ENCODE results near the gene CFB.
"Not testable (repeated sequence)": the region's sequence is repeated elsewhere in the genome, so short reads cannot be mapped to it uniquely, and the experiment has no call there.

GRCh38 chr6:31981744-31982143 lies 35.8 kb downstream of the CFB start, which contains the start of gene C4A:
- TF ChIP-seq, protein P1, sequence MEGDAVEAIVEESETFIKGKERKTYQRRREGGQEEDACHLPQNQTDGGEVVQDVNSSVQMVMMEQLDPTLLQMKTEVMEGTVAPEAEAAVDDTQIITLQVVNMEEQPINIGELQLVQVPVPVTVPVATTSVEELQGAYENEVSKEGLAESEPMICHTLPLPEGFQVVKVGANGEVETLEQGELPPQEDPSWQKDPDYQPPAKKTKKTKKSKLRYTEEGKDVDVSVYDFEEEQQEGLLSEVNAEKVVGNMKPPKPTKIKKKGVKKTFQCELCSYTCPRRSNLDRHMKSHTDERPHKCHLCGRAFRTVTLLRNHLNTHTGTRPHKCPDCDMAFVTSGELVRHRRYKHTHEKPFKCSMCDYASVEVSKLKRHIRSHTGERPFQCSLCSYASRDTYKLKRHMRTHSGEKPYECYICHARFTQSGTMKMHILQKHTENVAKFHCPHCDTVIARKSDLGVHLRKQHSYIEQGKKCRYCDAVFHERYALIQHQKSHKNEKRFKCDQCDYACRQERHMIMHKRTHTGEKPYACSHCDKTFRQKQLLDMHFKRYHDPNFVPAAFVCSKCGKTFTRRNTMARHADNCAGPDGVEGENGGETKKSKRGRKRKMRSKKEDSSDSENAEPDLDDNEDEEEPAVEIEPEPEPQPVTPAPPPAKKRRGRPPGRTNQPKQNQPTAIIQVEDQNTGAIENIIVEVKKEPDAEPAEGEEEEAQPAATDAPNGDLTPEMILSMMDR (conservative IDR thresholded peaks at IDR 0.05; ENCODE audit: low read depth, low read length), result not testable (repeated sequence)
- not testable (repeated sequence) for TF ChIP-seq EZH2phosphoT487 (IDR thresholded peaks at IDR 0.05; ENCODE audit: borderline replicate concordance, low read length); EZH2 (IDR thresholded peaks at IDR 0.05; ENCODE audit: low read length, unreplicated experiment)
